Endothelial cell of umbilical vein (primary cell): Measurements from ENCODE around the gene FMN1.

ENCODE experiments used
- EZH2 ChIP-seq: IDR thresholded peaks from 2 replicates; pipeline ENCODE4 v1.6.1; 2012; ENCODE audit warnings: borderline replicate concordance, low read depth, mild to moderate bottlenecking, moderate library complexity, low read length, inconsistent platforms; ENCODE audit not compliant: severe bottlenecking
- FOS ChIP-seq: IDR thresholded peaks from 2 replicates; pipeline ENCODE4 v1.6.1; 2011; ENCODE audit warnings: mild to moderate bottlenecking, low read length, moderate library complexity, borderline replicate concordance; ENCODE audit not compliant: insufficient read depth
- JUN ChIP-seq: IDR thresholded peaks from 2 replicates; pipeline ENCODE4 v1.6.1; 2011; ENCODE audit warnings: borderline replicate concordance, low read depth; ENCODE audit not compliant: insufficient read length, insufficient read depth
- MYC ChIP-seq: IDR thresholded peaks from one replicate; pipeline ENCODE4 v1.6.1; 2011; ENCODE audit warnings: mild to moderate bottlenecking, low read depth, low read length
- POLR2A ChIP-seq: IDR thresholded peaks from 2 replicates; pipeline ENCODE4 v1.6.1; 2012; ENCODE audit warnings: low read depth, mild to moderate bottlenecking, control low read depth, low read length
- POLR2AphosphoS5 ChIP-seq: IDR thresholded peaks from 2 replicates; pipeline ENCODE4 v1.6.1; 2012; ENCODE audit warnings: low read depth, mild to moderate bottlenecking, control low read depth, low read length, moderate library complexity; ENCODE audit not compliant: insufficient read depth
- TF ChIP-seq, protein P1 (sequence below), 2 donors: IDR thresholded peaks; 1 replicate in 1 of 2; 2 replicates in 1 of 2; pipeline ENCODE4 v1.5.1; 2011; ENCODE audit warnings: low read length in 2 of 2, mild to moderate bottlenecking in 2 of 2, moderate library complexity in 2 of 2, control low read depth in 1 of 2, inconsistent platforms in 1 of 2, low read depth in 1 of 2; ENCODE audit not compliant: insufficient read depth in 1 of 2; ENCODE audit errors: extremely low read depth in 1 of 2
- TF ChIP-seq, protein P2 (sequence below): IDR thresholded peaks from 2 replicates; pipeline ENCODE4 v1.6.1; 2011; ENCODE audit not compliant: insufficient read depth, insufficient read length

DNA sequence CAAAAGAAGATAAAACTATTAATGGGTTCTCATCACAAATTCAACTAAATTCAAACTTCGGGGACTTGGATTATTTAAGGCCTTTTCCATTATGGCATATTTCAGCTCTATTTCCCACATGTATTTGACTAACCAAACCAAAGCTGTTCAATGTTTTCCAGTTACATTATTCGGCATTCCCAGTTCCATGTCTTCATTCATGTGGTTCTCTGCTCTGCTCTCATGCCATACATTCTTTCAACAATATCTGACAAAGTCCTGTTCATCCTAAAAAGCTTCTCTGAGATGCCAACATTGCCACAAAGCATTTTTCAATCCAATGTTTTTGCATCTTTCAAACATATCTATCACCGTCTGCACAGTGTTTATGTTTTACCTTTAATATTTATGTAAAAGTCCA lies 335.3 kb downstream of the FMN1 start:
- TF ChIP-seq POLR2A (no peak), JUN (no peak), POLR2AphosphoS5 (no peak), EZH2 (no peak), MYC (no peak), FOS (no peak)
- TF ChIP-seq, protein P1, sequence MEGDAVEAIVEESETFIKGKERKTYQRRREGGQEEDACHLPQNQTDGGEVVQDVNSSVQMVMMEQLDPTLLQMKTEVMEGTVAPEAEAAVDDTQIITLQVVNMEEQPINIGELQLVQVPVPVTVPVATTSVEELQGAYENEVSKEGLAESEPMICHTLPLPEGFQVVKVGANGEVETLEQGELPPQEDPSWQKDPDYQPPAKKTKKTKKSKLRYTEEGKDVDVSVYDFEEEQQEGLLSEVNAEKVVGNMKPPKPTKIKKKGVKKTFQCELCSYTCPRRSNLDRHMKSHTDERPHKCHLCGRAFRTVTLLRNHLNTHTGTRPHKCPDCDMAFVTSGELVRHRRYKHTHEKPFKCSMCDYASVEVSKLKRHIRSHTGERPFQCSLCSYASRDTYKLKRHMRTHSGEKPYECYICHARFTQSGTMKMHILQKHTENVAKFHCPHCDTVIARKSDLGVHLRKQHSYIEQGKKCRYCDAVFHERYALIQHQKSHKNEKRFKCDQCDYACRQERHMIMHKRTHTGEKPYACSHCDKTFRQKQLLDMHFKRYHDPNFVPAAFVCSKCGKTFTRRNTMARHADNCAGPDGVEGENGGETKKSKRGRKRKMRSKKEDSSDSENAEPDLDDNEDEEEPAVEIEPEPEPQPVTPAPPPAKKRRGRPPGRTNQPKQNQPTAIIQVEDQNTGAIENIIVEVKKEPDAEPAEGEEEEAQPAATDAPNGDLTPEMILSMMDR (IDR thresholded peaks at IDR 0.05; ENCODE audit: extremely low read depth in 1 of 2, insufficient read depth in 1 of 2, low read depth in 1 of 2, low read length in 2 of 2), result no peak
- TF ChIP-seq, protein P2, sequence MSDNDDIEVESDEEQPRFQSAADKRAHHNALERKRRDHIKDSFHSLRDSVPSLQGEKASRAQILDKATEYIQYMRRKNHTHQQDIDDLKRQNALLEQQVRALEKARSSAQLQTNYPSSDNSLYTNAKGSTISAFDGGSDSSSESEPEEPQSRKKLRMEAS, result no peak
